HepG2 (cell line): ENCODE data around the gene SLC7A11. TPM values are rescaled to one million over a fixed set of nuclear protein-coding genes. Genes with fewer than 3 reads are reported as not detected.

Experiments used
- ADNP ChIP-seq: sonication (generic); formaldehyde crosslinking; IDR thresholded peaks from 2 replicates; pipeline ENCODE4 v1.4.0; 2020; ENCODE audit warnings: missing genetic modification reagents
- DMAP1 ChIP-seq: IDR thresholded peaks from 2 replicates; pipeline ENCODE4 v1.6.1; 2016
- KDM3A ChIP-seq: IDR thresholded peaks from 2 replicates; pipeline ENCODE4 v1.6.1; 2018; ENCODE audit warnings: low read depth, missing compliant biosample characterization
- MIER3 ChIP-seq: IDR thresholded peaks from 2 replicates; pipeline ENCODE4 v1.6.1; 2016; ENCODE audit warnings: missing compliant biosample characterization, borderline replicate concordance
- PAWR ChIP-seq: sonication (generic); formaldehyde crosslinking; IDR thresholded peaks from 2 replicates; pipeline ENCODE4 v1.4.0; 2020; ENCODE audit warnings: missing genetic modification reagents, mild to moderate bottlenecking, borderline replicate concordance
- RNF2 ChIP-seq: fragments of 450-650 bp; conservative IDR thresholded peaks from 2 replicates; pipeline ENCODE4 v1.6.1; 2016; ENCODE audit warnings: low read depth
- TOPORS ChIP-seq: sonication (generic); formaldehyde crosslinking; IDR thresholded peaks from 2 replicates; pipeline ENCODE4 v1.8.0; 2023; ENCODE audit warnings: mild to moderate bottlenecking, missing genetic modification reagents
- ZNF614 ChIP-seq: IDR thresholded peaks from 2 replicates; pipeline ENCODE4 v1.6.1; 2018; ENCODE audit warnings: missing biosample characterization, missing genetic modification reagents, inconsistent platforms, borderline replicate concordance
- ZNF615 ChIP-seq: sonication (generic); formaldehyde crosslinking; IDR thresholded peaks from 2 replicates; pipeline ENCODE4 v1.5.0; 2020; ENCODE audit warnings: mild to moderate bottlenecking, missing genetic modification reagents, borderline replicate concordance
- polyA plus RNA-seq, 8 experiments: library from polyadenylated mRNA; depleted of rRNA in 3 of 8; stranded (reverse) in 7 of 8; unstranded in 1 of 8; fragments of >200 nt; fragmentation: Illumina TruSeq in 4 of 8; extraction: Trizol in 4 of 8; gene quantifications; 2 replicates each; pipeline versions ENCODE4 v1.2.1 to v1.2.3, GENCODE V29; 2011 to 2016; ENCODE audit warnings: low read depth in 4 of 8, missing spikeins in 1 of 8, mixed read lengths in 1 of 8; ENCODE audit not compliant: insufficient read depth in 1 of 8
- total RNA-seq, 5 experiments: library from RNA; depleted of rRNA; stranded (reverse); fragments of >200 nt; fragmentation: Illumina TruSeq; extraction: Trizol; gene quantifications; 2 replicates each; pipeline ENCODE4 v1.2.3, GENCODE V29; 2016; ENCODE audit warnings: low read depth in 1 of 5
- TF ChIP-seq, protein P1 (sequence below): sonication (generic); formaldehyde crosslinking; IDR thresholded peaks from 2 replicates; pipeline ENCODE4 v1.5.1; 2020; ENCODE audit warnings: missing genetic modification reagents, mild to moderate bottlenecking, borderline replicate concordance
- TF ChIP-seq, protein P2 (sequence below): sonication (generic); formaldehyde crosslinking; IDR thresholded peaks from 2 replicates; pipeline ENCODE4 v1.4.0; 2020; ENCODE audit warnings: missing genetic modification reagents
- TF ChIP-seq, protein P3 (sequence below), 2 experiments: fragments of 450-650 bp in 1 of 2; sonication (generic) in 1 of 2; formaldehyde crosslinking in 1 of 2; IDR thresholded peaks; 2 replicates each; pipeline versions ENCODE4 v1.6.1 to v1.8.0; 2016 to 2022; ENCODE audit warnings: antibody characterized with exemption in 1 of 2, mild to moderate bottlenecking in 1 of 2, missing genetic modification reagents in 1 of 2
- TF ChIP-seq, protein P4 (sequence below): sonication (generic); formaldehyde crosslinking; IDR thresholded peaks from 2 replicates; pipeline ENCODE4 v1.8.0; 2022; ENCODE audit warnings: missing genetic modification reagents, mild to moderate bottlenecking, inconsistent platforms, borderline replicate concordance
- TF ChIP-seq, protein P5 (sequence below): sonication (generic); formaldehyde crosslinking; IDR thresholded peaks from 2 replicates; pipeline ENCODE4 v1.8.0; 2022; ENCODE audit warnings: mild to moderate bottlenecking, missing genetic modification reagents, borderline replicate concordance
- TF ChIP-seq, protein P6 (sequence below): IDR thresholded peaks from 2 replicates; pipeline ENCODE4 v1.6.1; 2016; ENCODE audit warnings: missing genetic modification reagents, missing compliant biosample characterization

Gene SLC7A11
- total and polyA plus RNA-seq, 2 of the 13 experiments (the other 11 are each of a cell fraction or from before 2014, with no cell fraction given): 15.7 to 17.5 TPM

DNA sequence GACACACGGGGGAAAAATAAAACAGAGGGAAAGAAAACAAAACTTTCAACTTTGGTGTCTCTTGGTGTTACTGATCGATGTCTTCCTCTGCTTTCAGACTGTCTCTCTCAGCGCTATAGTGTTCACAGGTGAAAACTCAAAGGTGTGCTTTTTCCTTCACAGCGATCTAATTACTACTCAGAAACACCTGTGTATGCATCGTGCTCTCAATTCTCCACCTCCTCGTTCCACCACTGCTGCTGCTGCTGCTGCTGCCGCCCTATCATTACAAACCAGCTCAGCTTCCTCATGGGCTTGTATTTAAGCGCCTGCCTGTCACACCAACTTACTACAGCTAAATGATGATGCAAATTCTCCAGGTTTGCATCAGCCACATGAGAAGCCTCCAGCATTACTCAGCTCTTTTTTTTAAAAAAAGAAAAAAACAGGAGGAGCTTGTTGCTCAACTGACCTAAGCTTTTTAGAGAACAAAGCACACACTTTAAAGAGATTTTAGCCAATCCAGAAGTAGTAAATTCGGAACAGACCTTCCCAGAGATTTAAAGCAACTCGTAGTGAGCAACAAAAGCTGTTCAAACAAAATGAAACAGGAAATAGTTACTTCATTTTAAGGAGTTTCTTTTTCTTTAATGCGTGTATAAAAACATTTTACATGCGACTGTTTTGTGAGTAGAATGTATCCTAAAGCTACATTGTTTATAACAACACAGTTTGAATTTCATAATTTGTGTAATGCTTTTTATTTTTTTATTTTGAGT, at the start of gene SLC7A11 (continued):
- TF ChIP-seq, protein P1, sequence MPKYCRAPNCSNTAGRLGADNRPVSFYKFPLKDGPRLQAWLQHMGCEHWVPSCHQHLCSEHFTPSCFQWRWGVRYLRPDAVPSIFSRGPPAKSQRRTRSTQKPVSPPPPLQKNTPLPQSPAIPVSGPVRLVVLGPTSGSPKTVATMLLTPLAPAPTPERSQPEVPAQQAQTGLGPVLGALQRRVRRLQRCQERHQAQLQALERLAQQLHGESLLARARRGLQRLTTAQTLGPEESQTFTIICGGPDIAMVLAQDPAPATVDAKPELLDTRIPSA: no peak
- TF ChIP-seq, protein P2, sequence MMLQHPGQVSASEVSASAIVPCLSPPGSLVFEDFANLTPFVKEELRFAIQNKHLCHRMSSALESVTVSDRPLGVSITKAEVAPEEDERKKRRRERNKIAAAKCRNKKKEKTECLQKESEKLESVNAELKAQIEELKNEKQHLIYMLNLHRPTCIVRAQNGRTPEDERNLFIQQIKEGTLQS (CRISPR knock-in tag): peak; percentile 98
- TF ChIP-seq RNF2 (no peak), ADNP (CRISPR knock-in tag) (no peak), ZNF615 (CRISPR knock-in tag) (no peak), ZNF614 (peak; percentile 78), TOPORS (no peak), KDM3A (CRISPR knock-in tag) (no peak; the same call in 1 of the 2 replicates), PAWR (no peak), MIER3 (CRISPR knock-in tag) (0 out of 2 replicates have a peak, but pooled peaks have one; percentile 6), DMAP1 (peak; percentile 89)
- TF ChIP-seq, protein P3, sequence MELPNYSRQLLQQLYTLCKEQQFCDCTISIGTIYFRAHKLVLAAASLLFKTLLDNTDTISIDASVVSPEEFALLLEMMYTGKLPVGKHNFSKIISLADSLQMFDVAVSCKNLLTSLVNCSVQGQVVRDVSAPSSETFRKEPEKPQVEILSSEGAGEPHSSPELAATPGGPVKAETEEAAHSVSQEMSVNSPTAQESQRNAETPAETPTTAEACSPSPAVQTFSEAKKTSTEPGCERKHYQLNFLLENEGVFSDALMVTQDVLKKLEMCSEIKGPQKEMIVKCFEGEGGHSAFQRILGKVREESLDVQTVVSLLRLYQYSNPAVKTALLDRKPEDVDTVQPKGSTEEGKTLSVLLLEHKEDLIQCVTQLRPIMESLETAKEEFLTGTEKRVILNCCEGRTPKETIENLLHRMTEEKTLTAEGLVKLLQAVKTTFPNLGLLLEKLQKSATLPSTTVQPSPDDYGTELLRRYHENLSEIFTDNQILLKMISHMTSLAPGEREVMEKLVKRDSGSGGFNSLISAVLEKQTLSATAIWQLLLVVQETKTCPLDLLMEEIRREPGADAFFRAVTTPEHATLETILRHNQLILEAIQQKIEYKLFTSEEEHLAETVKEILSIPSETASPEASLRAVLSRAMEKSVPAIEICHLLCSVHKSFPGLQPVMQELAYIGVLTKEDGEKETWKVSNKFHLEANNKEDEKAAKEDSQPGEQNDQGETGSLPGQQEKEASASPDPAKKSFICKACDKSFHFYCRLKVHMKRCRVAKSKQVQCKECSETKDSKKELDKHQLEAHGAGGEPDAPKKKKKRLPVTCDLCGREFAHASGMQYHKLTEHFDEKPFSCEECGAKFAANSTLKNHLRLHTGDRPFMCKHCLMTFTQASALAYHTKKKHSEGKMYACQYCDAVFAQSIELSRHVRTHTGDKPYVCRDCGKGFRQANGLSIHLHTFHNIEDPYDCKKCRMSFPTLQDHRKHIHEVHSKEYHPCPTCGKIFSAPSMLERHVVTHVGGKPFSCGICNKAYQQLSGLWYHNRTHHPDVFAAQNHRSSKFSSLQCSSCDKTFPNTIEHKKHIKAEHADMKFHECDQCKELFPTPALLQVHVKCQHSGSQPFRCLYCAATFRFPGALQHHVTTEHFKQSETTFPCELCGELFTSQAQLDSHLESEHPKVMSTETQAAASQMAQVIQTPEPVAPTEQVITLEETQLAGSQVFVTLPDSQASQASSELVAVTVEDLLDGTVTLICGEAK (IDR thresholded peaks at IDR 0.05): no peak
- TF ChIP-seq, protein P3 (CRISPR knock-in tag; IDR thresholded peaks at IDR 0.05): peak; percentile 33; the same call in 1 of the 2 replicates
- TF ChIP-seq, protein P4, sequence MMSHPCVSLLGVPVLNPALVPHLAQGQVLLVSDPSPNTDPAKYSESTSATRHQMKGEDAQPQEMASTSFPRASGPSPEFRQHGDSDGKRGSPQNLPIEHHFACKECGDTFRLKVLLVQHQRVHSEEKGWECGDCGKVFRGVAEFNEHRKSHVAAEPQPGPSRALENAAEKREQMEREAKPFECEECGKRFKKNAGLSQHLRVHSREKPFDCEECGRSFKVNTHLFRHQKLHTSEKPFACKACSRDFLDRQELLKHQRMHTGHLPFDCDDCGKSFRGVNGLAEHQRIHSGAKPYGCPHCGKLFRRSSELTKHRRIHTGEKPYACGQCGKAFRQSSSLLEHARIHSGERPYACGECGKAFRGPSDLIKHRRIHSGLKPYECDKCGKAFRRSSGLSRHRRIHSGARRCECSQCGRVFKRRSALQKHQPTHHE (CRISPR knock-in tag): 0 out of 2 replicates have a peak, but pooled peaks have one; percentile 38
- TF ChIP-seq, protein P5, sequence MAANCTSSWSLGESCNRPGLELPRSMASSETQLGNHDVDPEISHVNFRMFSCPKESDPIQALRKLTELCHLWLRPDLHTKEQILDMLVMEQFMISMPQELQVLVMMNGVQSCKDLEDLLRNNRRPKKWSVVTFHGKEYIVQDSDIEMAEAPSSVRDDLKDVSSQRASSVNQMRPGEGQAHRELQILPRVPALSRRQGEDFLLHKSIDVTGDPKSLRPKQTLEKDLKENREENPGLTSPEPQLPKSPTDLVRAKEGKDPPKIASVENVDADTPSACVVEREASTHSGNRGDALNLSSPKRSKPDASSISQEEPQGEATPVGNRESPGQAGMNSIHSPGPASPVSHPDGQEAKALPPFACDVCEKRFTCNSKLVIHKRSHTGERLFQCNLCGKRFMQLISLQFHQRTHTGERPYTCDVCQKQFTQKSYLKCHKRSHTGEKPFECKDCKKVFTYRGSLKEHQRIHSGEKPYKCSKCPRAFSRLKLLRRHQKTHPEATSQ (CRISPR knock-in tag): peak; percentile 29; the same call in 1 of the 2 replicates
- TF ChIP-seq, protein P6, sequence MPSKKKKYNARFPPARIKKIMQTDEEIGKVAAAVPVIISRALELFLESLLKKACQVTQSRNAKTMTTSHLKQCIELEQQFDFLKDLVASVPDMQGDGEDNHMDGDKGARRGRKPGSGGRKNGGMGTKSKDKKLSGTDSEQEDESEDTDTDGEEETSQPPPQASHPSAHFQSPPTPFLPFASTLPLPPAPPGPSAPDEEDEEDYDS (CRISPR knock-in tag): peak; percentile 94
